GM12801 (cell line): Measurements from ENCODE around the gene TERB1.

Experiments
- TF ChIP-seq, protein P1 (sequence below): IDR thresholded peaks from one replicate; pipeline ENCODE4 v1.5.1; 2011; ENCODE audit warnings: control low read depth; ENCODE audit not compliant: insufficient read length; ENCODE audit errors: extremely low read depth

Gene TERB1

DNA sequence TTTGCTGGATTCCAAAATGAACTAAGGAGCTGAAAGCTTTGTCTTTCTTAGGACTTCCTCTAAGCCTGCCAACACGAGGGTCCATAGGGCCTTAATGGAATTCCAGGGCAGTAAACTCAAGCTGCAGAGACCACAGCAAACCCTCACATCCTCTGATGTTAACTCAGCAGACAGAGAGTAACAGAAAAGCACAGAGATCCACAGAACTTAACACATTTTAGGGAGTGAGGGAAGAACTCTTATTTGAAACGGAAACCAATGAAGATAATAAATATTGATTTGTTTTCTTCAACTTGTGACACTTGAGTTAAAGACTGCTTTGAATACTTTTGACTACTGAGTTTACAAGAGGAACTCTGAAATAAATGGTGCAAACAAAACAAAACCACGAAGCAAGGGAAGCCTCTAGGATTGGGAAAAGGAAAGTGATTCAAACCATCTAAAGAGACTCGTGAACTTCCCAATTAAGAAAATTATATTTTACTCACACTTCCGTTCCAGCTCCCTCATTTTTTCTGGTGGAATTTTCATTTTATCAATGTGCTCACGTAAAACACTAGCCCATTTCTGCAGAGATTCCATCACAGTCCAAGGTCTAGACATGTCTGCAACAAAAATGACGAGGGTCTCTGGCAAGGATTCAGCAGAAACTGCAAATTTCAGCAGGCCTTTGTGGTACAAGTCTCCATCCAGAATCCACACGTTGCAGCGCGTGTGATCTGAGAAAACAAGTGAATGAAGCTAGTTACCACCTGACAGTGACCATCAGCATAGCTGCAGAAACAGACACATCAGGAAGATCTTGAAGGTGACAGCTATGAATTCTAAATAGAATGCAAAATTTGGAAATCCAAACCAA, 59.2 kb downstream of the TERB1 start:
- TF ChIP-seq, protein P1, sequence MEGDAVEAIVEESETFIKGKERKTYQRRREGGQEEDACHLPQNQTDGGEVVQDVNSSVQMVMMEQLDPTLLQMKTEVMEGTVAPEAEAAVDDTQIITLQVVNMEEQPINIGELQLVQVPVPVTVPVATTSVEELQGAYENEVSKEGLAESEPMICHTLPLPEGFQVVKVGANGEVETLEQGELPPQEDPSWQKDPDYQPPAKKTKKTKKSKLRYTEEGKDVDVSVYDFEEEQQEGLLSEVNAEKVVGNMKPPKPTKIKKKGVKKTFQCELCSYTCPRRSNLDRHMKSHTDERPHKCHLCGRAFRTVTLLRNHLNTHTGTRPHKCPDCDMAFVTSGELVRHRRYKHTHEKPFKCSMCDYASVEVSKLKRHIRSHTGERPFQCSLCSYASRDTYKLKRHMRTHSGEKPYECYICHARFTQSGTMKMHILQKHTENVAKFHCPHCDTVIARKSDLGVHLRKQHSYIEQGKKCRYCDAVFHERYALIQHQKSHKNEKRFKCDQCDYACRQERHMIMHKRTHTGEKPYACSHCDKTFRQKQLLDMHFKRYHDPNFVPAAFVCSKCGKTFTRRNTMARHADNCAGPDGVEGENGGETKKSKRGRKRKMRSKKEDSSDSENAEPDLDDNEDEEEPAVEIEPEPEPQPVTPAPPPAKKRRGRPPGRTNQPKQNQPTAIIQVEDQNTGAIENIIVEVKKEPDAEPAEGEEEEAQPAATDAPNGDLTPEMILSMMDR: no peak

DNA sequence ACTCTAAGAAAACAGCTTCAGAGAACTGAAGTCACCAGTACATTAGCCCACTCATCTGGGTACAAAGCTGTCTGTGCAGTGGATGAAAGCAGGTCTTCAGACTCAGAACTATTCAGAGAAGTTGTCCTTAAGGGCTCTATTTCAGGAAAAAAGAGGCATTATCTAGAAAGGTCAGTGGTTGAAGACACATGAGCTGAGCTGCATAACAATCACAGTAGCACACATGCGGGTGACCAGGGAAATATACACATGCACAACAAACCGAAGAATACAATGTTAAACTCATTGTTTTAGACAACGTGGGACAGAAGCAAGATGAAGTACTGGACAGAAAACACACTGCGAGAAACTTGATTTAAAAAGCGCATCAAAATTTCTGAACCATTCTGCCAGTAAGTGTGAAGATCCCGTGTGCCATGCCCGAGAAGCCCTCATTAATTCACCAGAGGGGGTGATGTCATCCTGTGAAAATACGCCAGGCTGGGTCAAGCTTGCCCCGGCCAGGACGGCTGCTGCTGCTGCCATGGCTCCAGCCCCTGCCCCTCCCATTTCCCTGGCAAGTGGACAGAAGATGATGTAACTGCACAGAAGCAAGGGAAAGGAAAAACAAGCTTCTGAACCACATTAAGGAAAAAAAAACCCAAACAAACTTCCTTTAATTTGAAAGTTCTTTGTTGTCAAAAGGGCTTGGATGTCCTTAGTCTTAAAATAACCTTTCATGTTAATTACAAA, 60.0 kb downstream of the TERB1 start:
- TF ChIP-seq, protein P1: no peak

DNA sequence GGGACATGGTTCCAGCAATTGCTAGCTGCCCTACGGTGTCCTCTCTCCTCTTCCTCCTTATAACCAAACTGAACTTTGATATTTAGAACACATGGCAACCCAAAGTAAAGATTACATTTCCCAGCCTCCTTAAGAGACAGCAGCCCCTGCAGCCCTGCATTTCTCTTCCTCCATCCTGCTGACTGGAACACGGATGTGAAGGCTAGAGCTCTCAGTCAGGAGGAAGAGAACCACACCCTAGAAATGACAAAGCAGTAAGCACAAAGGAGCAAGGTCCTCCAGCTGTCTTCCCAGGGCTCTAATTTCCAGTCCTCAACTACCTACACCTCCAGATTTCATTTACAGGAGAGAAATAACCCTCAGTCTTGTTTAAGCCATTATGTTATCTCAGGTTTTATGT, 60.9 kb downstream of the TERB1 start:
- TF ChIP-seq, protein P1: no peak

DNA sequence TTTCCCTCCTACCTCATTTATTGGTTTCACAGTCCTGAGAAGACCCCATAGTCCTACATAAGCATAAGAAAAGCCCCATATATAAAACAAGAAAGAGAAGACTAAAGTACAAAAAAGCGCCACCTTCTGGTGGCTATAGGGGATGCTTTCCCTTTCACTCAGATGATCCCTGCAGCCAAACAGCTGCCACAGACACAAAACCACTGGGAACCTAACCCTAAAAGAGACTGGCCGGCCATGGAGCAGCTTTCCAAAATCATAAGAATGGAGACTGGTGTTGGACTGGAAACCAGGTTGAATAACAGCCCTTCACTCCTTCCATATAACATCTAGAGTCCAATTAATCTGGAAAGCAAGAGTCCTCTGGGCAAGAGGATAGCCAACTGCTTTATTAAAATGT, 61.4 kb downstream of the TERB1 start:
- TF ChIP-seq, protein P1: no peak

DNA sequence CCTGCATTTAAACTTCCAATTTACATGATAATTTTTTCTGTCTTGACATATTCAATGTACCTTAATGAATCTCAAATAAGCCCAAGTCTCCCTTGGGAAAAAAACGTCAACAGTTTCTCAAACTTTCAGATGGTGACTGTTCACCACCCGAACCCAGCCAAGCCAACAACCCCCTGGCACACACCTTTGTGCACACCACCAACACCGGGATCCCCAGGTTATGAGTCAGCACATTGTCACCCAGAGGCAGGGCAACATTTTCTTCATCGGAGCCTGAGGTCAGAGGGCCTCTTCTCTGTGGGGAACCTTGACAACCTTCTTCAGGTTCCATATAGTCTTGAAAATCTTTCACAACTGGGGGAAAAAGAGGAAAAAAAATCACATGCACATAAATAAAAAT, 65.5 kb downstream of the TERB1 start:
- TF ChIP-seq, protein P1: no peak

DNA sequence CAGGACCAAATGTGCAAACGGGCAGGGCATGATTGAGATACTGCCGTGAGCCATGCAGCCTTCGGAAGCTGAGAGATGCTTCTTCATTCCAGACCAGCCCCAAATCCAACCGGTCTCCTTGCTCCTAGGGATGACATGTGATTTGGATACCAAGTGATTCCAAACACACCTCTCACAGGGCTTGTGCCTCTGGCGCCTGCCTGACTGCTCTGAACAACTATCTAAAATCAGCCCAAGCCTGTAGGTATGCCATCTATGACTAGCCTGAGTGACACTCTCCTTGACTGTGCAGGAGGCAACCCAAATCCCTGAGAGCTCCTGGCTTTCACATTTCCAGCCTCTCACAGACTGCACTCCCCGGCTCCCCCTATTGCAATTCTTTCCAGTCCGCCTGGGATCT, 70.3 kb downstream of the TERB1 start:
- TF ChIP-seq, protein P1: no peak

DNA sequence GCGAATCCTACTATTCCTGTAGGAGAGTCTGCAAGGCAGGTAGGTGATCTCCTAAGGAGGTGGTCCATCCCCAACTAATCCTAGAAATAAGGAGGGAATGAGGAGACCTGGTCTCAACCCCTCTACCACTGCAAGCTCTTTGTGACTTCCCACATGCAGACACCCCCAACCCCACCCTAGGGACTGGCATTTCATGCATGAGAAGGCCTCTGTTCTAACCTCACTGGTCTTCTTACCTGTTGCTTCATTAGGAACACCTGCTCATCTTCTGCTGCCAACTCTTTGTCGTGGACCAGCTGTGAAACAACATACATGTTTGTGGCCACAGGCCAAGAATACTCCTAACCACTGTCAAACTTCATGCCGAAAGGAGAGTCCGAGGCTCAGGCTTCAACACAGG, 72.6 kb downstream of the TERB1 start:
- TF ChIP-seq, protein P1: no peak
